ENCODE data around the gene BTBD1.
A peak's percentile ranks its signal among the peaks of the same experiment; 100 is the strongest.
"Not testable (repeated sequence)": the region's sequence is repeated elsewhere in the genome, so short reads cannot be mapped to it uniquely, and the experiment has no call there.

BTBD1 gene

GRCh38 chr15:83053151-83053550 is 13.9 kb downstream of the BTBD1 start:
- no peak for DNase-seq

- no peak for DNase-seq
Measured at GRCh38 chr15:83046558-83047127, 20.4 kb downstream of the BTBD1 start.

GRCh38 chr15:83044156-83044555 is 22.9 kb downstream of the BTBD1 start:
- no peak for DNase-seq

GRCh38 chr15:83039206-83039605 is 27.8 kb downstream of the BTBD1 start:
- no peak for DNase-seq

- DNase-seq: no peak
Measured at GRCh38 chr15:83036253-83036652, 30.8 kb downstream of the BTBD1 start.

GRCh38 chr15:83031234-83031633 is 35.8 kb downstream of the BTBD1 start:
- DNase-seq: not testable (repeated sequence)

- no peak for DNase-seq
Measured at GRCh38 chr15:83030021-83030420, 37.0 kb downstream of the BTBD1 start.

GRCh38 chr15:83018436-83018835 is 48.6 kb downstream of the BTBD1 start:
- no peak for DNase-seq

GRCh38 chr15:83016906-83017305 is 50.1 kb downstream of the BTBD1 start:
- DNase-seq: no peak

- no peak for DNase-seq
Measured at GRCh38 chr15:83015361-83015760, 51.7 kb downstream of the BTBD1 start.

- no peak for DNase-seq
Measured at GRCh38 chr15:83014205-83014653, 52.8 kb downstream of the BTBD1 start.

GRCh38 chr15:83012636-83013035 is 54.4 kb downstream of the BTBD1 start:
- no peak for DNase-seq

- no peak for DNase-seq
Measured at GRCh38 chr15:83012076-83012426, 55.0 kb downstream of the BTBD1 start.

- DNase-seq: peak; percentile 74
Measured at GRCh38 chr15:83011271-83012075, 55.6 kb downstream of the BTBD1 start, which contains the start of gene C15orf40. C15orf40 (minus strand) TSS chr15:83011639; CDS start chr15:83011607, 32 bp downstream.

GRCh38 chr15:83010709-83011270 is 56.3 kb downstream of the BTBD1 start:
- DNase-seq: no peak

GRCh38 chr15:83000672-83001031 is 66.4 kb downstream of the BTBD1 start:
- DNase-seq: not testable (repeated sequence)

GRCh38 chr15:82999905-83000671 is 67.0 kb downstream of the BTBD1 start:
- DNase-seq: no peak

GRCh38 chr15:82999426-82999825 is 67.6 kb downstream of the BTBD1 start:
- no peak for DNase-seq

- no peak for DNase-seq
Measured at GRCh38 chr15:82995938-82996337, 71.1 kb downstream of the BTBD1 start.

- no peak for DNase-seq
Measured at GRCh38 chr15:82995076-82995475, 72.0 kb downstream of the BTBD1 start.

GRCh38 chr15:82993144-82993543 is 73.9 kb downstream of the BTBD1 start:
- no peak for DNase-seq

GRCh38 chr15:82992436-82992998 is 74.5 kb downstream of the BTBD1 start:
- DNase-seq: no peak

GRCh38 chr15:82986442-82986780 is 80.6 kb downstream of the BTBD1 start:
- no peak for DNase-seq
